H9 (cell line): ENCODE measurements around the gene GANAB. TPM values are rescaled to one million over a fixed set of nuclear protein-coding genes. Genes with fewer than 3 reads are reported as not detected.

ENCODE experiments used
- DNase-seq: peaks from one replicate; pipeline ENCODE4 v3.0.0-alpha.2; 2017
- H2AFZ ChIP-seq: one replicate; pipeline ENCODE4 v1.6.1; 2013; ENCODE audit warnings: mild to moderate bottlenecking, low read length, control low read depth, moderate library complexity
- H2AK5ac ChIP-seq: 2 replicates; pipeline ENCODE4 v1.6.1; 2013; ENCODE audit warnings: low read length, control low read depth, mixed read lengths; ENCODE audit not compliant: insufficient read length
- H2BK120ac ChIP-seq: one replicate; pipeline ENCODE4 v1.6.1; 2013; ENCODE audit warnings: low read depth, mild to moderate bottlenecking, low read length, control low read depth, inconsistent platforms; ENCODE audit not compliant: poor library complexity, severe bottlenecking
- H2BK12ac ChIP-seq: 2 replicates; pipeline ENCODE4 v1.6.1; 2013; ENCODE audit warnings: low read length, control low read depth, mixed read lengths, low read depth; ENCODE audit not compliant: insufficient read length
- H2BK15ac ChIP-seq: 2 replicates; pipeline ENCODE4 v1.6.1; 2013; ENCODE audit warnings: low read depth, low read length, control low read depth
- H2BK20ac ChIP-seq: one replicate; pipeline ENCODE4 v1.6.1; 2013; ENCODE audit warnings: low read depth, mild to moderate bottlenecking, low read length, control low read depth, inconsistent platforms; ENCODE audit not compliant: poor library complexity, severe bottlenecking
- H2BK5ac ChIP-seq: 2 replicates; pipeline ENCODE4 v1.6.1; 2013; ENCODE audit warnings: low read length, control low read depth, mixed read lengths; ENCODE audit not compliant: insufficient read length
- H3K14ac ChIP-seq: 2 replicates; pipeline ENCODE4 v1.6.1; 2013; ENCODE audit warnings: low read length, control low read depth; ENCODE audit not compliant: insufficient read depth
- H3K18ac ChIP-seq: 2 replicates; pipeline ENCODE4 v1.6.1; 2013; ENCODE audit warnings: low read depth, mild to moderate bottlenecking, mixed read lengths, low read length, control low read depth; ENCODE audit not compliant: insufficient read length
- H3K23ac ChIP-seq: 2 replicates; pipeline ENCODE4 v1.6.1; 2013; ENCODE audit warnings: low read length, control low read depth, mixed read lengths, low read depth; ENCODE audit not compliant: insufficient read length
- H3K23me2 ChIP-seq: 2 replicates; pipeline ENCODE4 v1.6.1; 2013; ENCODE audit warnings: low read depth, mild to moderate bottlenecking, mixed read lengths, low read length, control low read depth; ENCODE audit not compliant: insufficient read length, poor library complexity, severe bottlenecking
- H3K27ac ChIP-seq: 2 replicates; pipeline ENCODE4 v1.5.1; 2013; ENCODE audit warnings: low read length, control low read depth, mixed read lengths, low read depth; ENCODE audit not compliant: insufficient read length
- H3K27me3 ChIP-seq: 2 replicates; pipeline ENCODE4 v1.6.1; 2013; ENCODE audit warnings: low read length, control low read depth, inconsistent platforms; ENCODE audit not compliant: insufficient read depth
- H3K4ac ChIP-seq: 2 replicates; pipeline ENCODE4 v1.6.1; 2013; ENCODE audit warnings: low read depth, mild to moderate bottlenecking, control low read depth, inconsistent platforms, low read length, moderate library complexity
- H3K4me1 ChIP-seq: 2 replicates; pipeline ENCODE4 v1.6.1; 2013; ENCODE audit warnings: low read length, control low read depth, inconsistent platforms; ENCODE audit not compliant: insufficient read depth
- H3K4me2 ChIP-seq: 2 replicates; pipeline ENCODE4 v1.6.1; 2013; ENCODE audit warnings: low read length, control low read depth, mixed read lengths; ENCODE audit not compliant: insufficient read length, insufficient read depth
- H3K56ac ChIP-seq: 2 replicates; pipeline ENCODE4 v1.6.1; 2013; ENCODE audit warnings: low read depth, mild to moderate bottlenecking, mixed read lengths, low read length, control low read depth; ENCODE audit not compliant: insufficient read length
- H3K79me1 ChIP-seq: 2 replicates; pipeline ENCODE4 v1.6.1; 2013; ENCODE audit warnings: low read depth, mild to moderate bottlenecking, moderate library complexity, low read length, control low read depth, inconsistent platforms; ENCODE audit not compliant: insufficient read depth, poor library complexity, severe bottlenecking
- H3K79me2 ChIP-seq: 2 replicates; pipeline ENCODE4 v1.6.1; 2013; ENCODE audit warnings: low read length, control low read depth, inconsistent platforms; ENCODE audit not compliant: insufficient read depth
- H3K9ac ChIP-seq: 2 replicates; pipeline ENCODE4 v1.6.1; 2013; ENCODE audit warnings: low read length, control low read depth, mixed read lengths; ENCODE audit not compliant: insufficient read length; ENCODE audit errors: extremely low read depth
- H3K9me3 ChIP-seq: one replicate; pipeline ENCODE4 v1.6.1; 2013; ENCODE audit warnings: low read depth, low read length, inconsistent platforms; ENCODE audit not compliant: control insufficient read depth
- H3T11ph ChIP-seq: one replicate; pipeline ENCODE4 v1.6.1; 2013; ENCODE audit warnings: mild to moderate bottlenecking, low read length, control low read depth, inconsistent platforms
- H4K20me1 ChIP-seq: one replicate; pipeline ENCODE4 v1.6.1; 2013; ENCODE audit not compliant: control insufficient read depth, insufficient read length, insufficient read depth
- H4K5ac ChIP-seq: 2 replicates; pipeline ENCODE4 v1.6.1; 2013; ENCODE audit warnings: low read depth, mild to moderate bottlenecking, mixed read lengths, low read length, control low read depth; ENCODE audit not compliant: insufficient read length
- H4K8ac ChIP-seq: replicated peaks from 2 replicates; pipeline ENCODE4 v1.6.1; 2013; ENCODE audit warnings: low read length, control low read depth, mixed read lengths, low read depth; ENCODE audit not compliant: insufficient read length
- H4K91ac ChIP-seq: 2 replicates; pipeline ENCODE4 v1.6.1; 2013; ENCODE audit warnings: low read depth, mild to moderate bottlenecking, moderate library complexity, mixed read lengths, low read length, control low read depth; ENCODE audit not compliant: insufficient read length
- H3K27ac Mint-ChIP-seq, 3 experiments: 2 replicates in 2 of 3; 3 replicates in 1 of 3; pipeline ENCODE4 v1.8.0; 2020 to 2021; ENCODE audit warnings: mixed read lengths in 3 of 3, mild to moderate bottlenecking in 1 of 3, moderate library complexity in 1 of 3
- H3K27me3 Mint-ChIP-seq: 2 replicates; pipeline ENCODE4 v1.8.0; 2021; ENCODE audit warnings: low read depth, mild to moderate bottlenecking, moderate library complexity, mixed read lengths
- H3K36me3 Mint-ChIP-seq, 3 experiments: 2 replicates in 2 of 3; 3 replicates in 1 of 3; pipeline ENCODE4 v1.8.0; 2020 to 2021; ENCODE audit warnings: low read depth in 3 of 3, mixed read lengths in 3 of 3; ENCODE audit not compliant: insufficient read depth in 1 of 3
- H3K4me1 Mint-ChIP-seq, 2 experiments: 2 replicates each; pipeline ENCODE4 v1.8.0; 2020; ENCODE audit warnings: mixed read lengths in 2 of 2
- H3K4me3 Mint-ChIP-seq, 2 experiments: 2 replicates in 1 of 2; 3 replicates in 1 of 2; pipeline ENCODE4 v1.8.0; 2020 to 2021; ENCODE audit warnings: mild to moderate bottlenecking in 2 of 2, mixed read lengths in 2 of 2, moderate library complexity in 1 of 2
- H3K9me3 Mint-ChIP-seq, 2 experiments: 2 replicates in 1 of 2; 3 replicates in 1 of 2; pipeline ENCODE4 v1.8.0; 2020; ENCODE audit warnings: mild to moderate bottlenecking in 2 of 2, mixed read lengths in 2 of 2, moderate library complexity in 1 of 2
- CTCF ChIP-seq: fragments of 200-600 bp; sonication (generic); conservative IDR thresholded peaks from 3 replicates; pipeline ENCODE4 v1.8.0; 2021; ENCODE audit warnings: antibody characterized with exemption, mild to moderate bottlenecking
- WGBS: extraction: QIAGEN DNeasy Blood & Tissue Kit; methylation state at CpG from one replicate; pipeline ENCODE4 v1.1.7; 2013; ENCODE audit warnings: missing lambda C conversion rate, low lambda C conversion rate, mixed read lengths; ENCODE audit not compliant: insufficient read length; ENCODE audit errors: extremely low coverage; 5-methylcytosine and 5-hydroxymethylcytosine counted together
- total RNA-seq: library from RNA; stranded (reverse); gene quantifications from 2 replicates; pipeline ENCODE4 v1.2.1, GENCODE V29; 2021

The GANAB gene
- total RNA-seq, 1 experiment from 2014 or later = 387 TPM

GRCh38 chr11:62607714-62608113, 38.7 kb downstream of the GANAB start:
- Histone ChIP-seq H3K4me1 (0 out of 2 replicates have a peak, but pooled peaks cover 2% of the 10 kb centered on the region), H3K23me2 (peaks cover 15% of the 10 kb centered on the region), H4K8ac (no peak overlapping the region), H3K14ac (no peak overlapping the region), H4K91ac (no peak overlapping the region), H3T11ph (no peak overlapping the region), H3K56ac (no peak overlapping the region), H3K9me3 (no peaks in the 10 kb centered on the region), H2BK5ac (no peak overlapping the region), H2BK20ac (no peak overlapping the region), H4K5ac (no peak overlapping the region), H3K9ac (no peak overlapping the region), H3K79me1 (no peaks in the 10 kb centered on the region), H3K27me3 (peaks cover 11% of the 10 kb centered on the region; the same call in 1 of the 2 replicates), H3K79me2 (no peaks in the 10 kb centered on the region), H2BK120ac (no peak overlapping the region), H3K18ac (no peak overlapping the region), H3K4ac (no peak overlapping the region), H3K23ac (no peak overlapping the region), H2AFZ (no peak overlapping the region), H2AK5ac (no peak overlapping the region), H3K27ac (no peak overlapping the region), H4K20me1 (peaks cover 2% of the 10 kb centered on the region), H2BK15ac (no peak overlapping the region), H2BK12ac (no peak overlapping the region), H3K4me2 (no peak overlapping the region)
- peaks cover 39 to 66% of the 10 kb centered on the region in 2 experiments for H3K4me1 Mint-ChIP-seq
- DNase-seq = no peak
- no CpG with 5 or more reads among the region's 4 CpGs for WGBS
- TF ChIP-seq CTCF = no peak
- H3K27me3 Mint-ChIP-seq = peaks cover 24% of the 10 kb centered on the region
- peaks cover 8 to 23% (median 13%) of the 10 kb centered on the region in 3 experiments; a peak in 6 of 7 replicates for H3K36me3 Mint-ChIP-seq
- no peaks in the 10 kb centered on the region for H3K9me3 Mint-ChIP-seq
- H3K4me3 Mint-ChIP-seq = peak overlapping the region in 1 of 2 experiments; percentile 19; a peak in 1 of 5 replicates
- peak overlapping the region; percentile 50 to 85 (median 76); a peak in 4 of 7 replicates for H3K27ac Mint-ChIP-seq
